Upper lobe of left lung (tissue), 6 donors: ENCODE results near the gene SPATA16. TPM values are rescaled to one million over a fixed set of nuclear protein-coding genes. Genes with fewer than 3 reads are reported as not detected.
"Not testable (repeated sequence)": the region's sequence is repeated elsewhere in the genome, so short reads cannot be mapped to it uniquely, and the experiment has no call there.

ENCODE experiments used
- ATAC-seq, 2 donors: fragments of 200-7000 bp; cut with Tn5 transposase; one replicate each; pipeline ENCODE4 v1.9.1; 2022; ENCODE audit warnings: mild to moderate bottlenecking in 2 of 2, moderate library complexity in 2 of 2; ENCODE audit not compliant: low FRiP score in 2 of 2
- DNase-seq, 2 donors: peaks; one replicate each; pipeline ENCODE4 v3.0.0-alpha.2; 2019 to 2020
- H3K27ac ChIP-seq, 4 donors: fragments of 200-600 bp; sonication (generic); one replicate each; pipeline ENCODE4 v1.5.1; 2016 to 2019
- H3K27me3 ChIP-seq, 4 donors: fragments of 200-600 bp; sonication (generic); one replicate each; pipeline ENCODE4 v1.5.1; 2017 to 2019
- H3K36me3 ChIP-seq, 4 donors: fragments of 200-600 bp; sonication (generic); one replicate each; pipeline ENCODE4 v1.5.1; 2016 to 2019
- H3K4me1 ChIP-seq, 4 donors: fragments of 200-600 bp; sonication (generic); one replicate each; pipeline ENCODE4 v1.5.1; 2018 to 2019
- H3K4me3 ChIP-seq, 4 donors: fragments of 200-600 bp; sonication (generic); one replicate each; pipeline ENCODE4 v1.5.1; 2017 to 2019; ENCODE audit warnings: mild to moderate bottlenecking in 2 of 4, moderate library complexity in 1 of 4
- H3K9me3 ChIP-seq, 4 donors: fragments of 200-600 bp; sonication (generic); one replicate each; pipeline ENCODE4 v1.5.1; 2018 to 2019
- CTCF ChIP-seq, 6 experiments: fragments of 450-650 bp in 4 of 6; fragments of 200-600 bp in 2 of 6; sonication (generic) in 2 of 6; IDR thresholded peaks; one replicate each; pipeline ENCODE4 v1.5.1; 2016 to 2019; ENCODE audit warnings: antibody characterized with exemption in 6 of 6
- EP300 ChIP-seq, 4 donors: sonication (generic); formaldehyde crosslinking; IDR thresholded peaks; one replicate each; pipeline ENCODE4 v1.5.1; 2017; ENCODE audit warnings: antibody characterized with exemption in 4 of 4, control low read depth in 2 of 4
- POLR2A ChIP-seq, 4 donors: fragments of 450-650 bp; IDR thresholded peaks; one replicate each; pipeline ENCODE4 v1.5.1; 2016 to 2017; ENCODE audit warnings: antibody characterized with exemption in 4 of 4, mild to moderate bottlenecking in 2 of 4
- POLR2AphosphoS5 ChIP-seq, 2 donors: sonication (generic); formaldehyde crosslinking; IDR thresholded peaks; one replicate each; pipeline ENCODE4 v1.5.1; 2017; ENCODE audit warnings: antibody characterized with exemption in 2 of 2
- WGBS, 2 donors: methylation state at CpG; one replicate each; pipeline ENCODE4 v1.1.5; 2017 to 2018; 5-methylcytosine and 5-hydroxymethylcytosine counted together
- total RNA-seq, 6 donors: library from RNA; depleted of rRNA in 4 of 6; stranded (reverse); fragments of >200 nt in 4 of 6; gene quantifications; one replicate each; pipeline versions ENCODE4 v1.1.0 to v1.2.1, GENCODE V29; 2016 to 2021
- donor health status: DM: no; HTN: no; CAD: no; lungs with moderate emphysema.
- donor health status: DM: no; HTN: yes; CAD: no; lungs with severe emphysema.

Gene SPATA16
- total RNA-seq, 6 donors from 2014 or later, result not detected

- H3K4me1 ChIP-seq, result no peaks in the 10 kb centered on the region
- 54 to 58% methylated on average over 2 of the region's 2 CpGs for WGBS, 2 donors
- H3K27ac ChIP-seq, result no peak overlapping the region
- ATAC-seq (no peak), DNase-seq (no peak)
- no peaks in the 10 kb centered on the region for H3K27me3 ChIP-seq
- no peak overlapping the region for H3K4me3 ChIP-seq
- no peaks in the 10 kb centered on the region for H3K9me3 ChIP-seq
- H3K36me3 ChIP-seq, result no peaks in the 10 kb centered on the region
- TF ChIP-seq POLR2AphosphoS5 (IDR thresholded peaks at IDR 0.05) (no peak), POLR2A (IDR thresholded peaks at IDR 0.05) (no peak), CTCF (IDR thresholded peaks at IDR 0.05) (no peak), EP300 (IDR thresholded peaks at IDR 0.05) (no peak)
Measured at GRCh38 chr3:172973799-172974198, 167.2 kb downstream of the SPATA16 start.

GRCh38 chr3:172972717-172973116 is 168.3 kb downstream of the SPATA16 start:
- TF ChIP-seq POLR2AphosphoS5 (IDR thresholded peaks at IDR 0.05), result no peak
- TF ChIP-seq CTCF (IDR thresholded peaks at IDR 0.05), result no peak
- no peak for TF ChIP-seq POLR2A (IDR thresholded peaks at IDR 0.05)
- TF ChIP-seq EP300 (IDR thresholded peaks at IDR 0.05), result no peak
- Histone ChIP-seq H3K27ac (no peak overlapping the region), H3K4me1 (no peaks in the 10 kb centered on the region), H3K27me3 (no peaks in the 10 kb centered on the region), H3K36me3 (no peaks in the 10 kb centered on the region), H3K9me3 (no peaks in the 10 kb centered on the region), H3K4me3 (no peak overlapping the region)
- DNase-seq (no peak), ATAC-seq (no peak)
- 80 to 85% methylated on average over 5 of the region's 5 CpGs for WGBS, 2 donors

- TF ChIP-seq POLR2A (IDR thresholded peaks at IDR 0.05) (no peak), CTCF (IDR thresholded peaks at IDR 0.05) (no peak), EP300 (IDR thresholded peaks at IDR 0.05) (no peak)
- ATAC-seq (no peak), DNase-seq (no peak)
- WGBS, 2 donors, result 71 to 73% methylated on average over 1 of the region's 1 CpG
- no peaks in the 10 kb centered on the region for H3K36me3 ChIP-seq
- no peaks in the 10 kb centered on the region for H3K27me3 ChIP-seq
- H3K4me1 ChIP-seq, result no peaks in the 10 kb centered on the region
- H3K4me3 ChIP-seq, result no peak overlapping the region
- no peak overlapping the region for H3K27ac ChIP-seq
- H3K9me3 ChIP-seq, result no peaks in the 10 kb centered on the region
Measured at GRCh38 chr3:172972067-172972466, 169.0 kb downstream of the SPATA16 start.

GRCh38 chr3:172968646-172969045 is 172.4 kb downstream of the SPATA16 start:
- Histone ChIP-seq H3K4me3 (no peak overlapping the region), H3K27me3 (no peaks in the 10 kb centered on the region), H3K4me1 (no peaks in the 10 kb centered on the region), H3K36me3 (no peaks in the 10 kb centered on the region), H3K27ac (no peak overlapping the region), H3K9me3 (no peaks in the 10 kb centered on the region)
- no peak for DNase-seq
- 67 to 72% methylated on average over 2 of the region's 2 CpGs for WGBS, 2 donors
- ATAC-seq, result no peak
- TF ChIP-seq CTCF (IDR thresholded peaks at IDR 0.05) (no peak), POLR2A (IDR thresholded peaks at IDR 0.05) (no peak), EP300 (IDR thresholded peaks at IDR 0.05) (no peak), POLR2AphosphoS5 (IDR thresholded peaks at IDR 0.05) (no peak)

GRCh38 chr3:172965256-172965655 is 175.8 kb downstream of the SPATA16 start:
- H3K27ac ChIP-seq, result no peak overlapping the region
- no peaks in the 10 kb centered on the region for H3K4me1 ChIP-seq
- TF ChIP-seq POLR2AphosphoS5 (IDR thresholded peaks at IDR 0.05), result no peak
- TF ChIP-seq EP300 (IDR thresholded peaks at IDR 0.05), result no peak
- TF ChIP-seq POLR2A (IDR thresholded peaks at IDR 0.05), result no peak
- TF ChIP-seq CTCF (IDR thresholded peaks at IDR 0.05), result no peak
- no peaks in the 10 kb centered on the region for H3K27me3 ChIP-seq
- H3K4me3 ChIP-seq, result no peak overlapping the region
- DNase-seq, result no peak
- 64 to 85% methylated on average over 2 of the region's 2 CpGs for WGBS, 2 donors
- H3K36me3 ChIP-seq, result no peaks in the 10 kb centered on the region
- no peaks in the 10 kb centered on the region for H3K9me3 ChIP-seq
- ATAC-seq, result no peak

GRCh38 chr3:172960626-172961182 is 180.3 kb downstream of the SPATA16 start:
- H3K27me3 ChIP-seq, H3K4me3 ChIP-seq, H3K9me3 ChIP-seq, H3K27ac ChIP-seq, DNase-seq, ATAC-seq, H3K4me1 ChIP-seq, H3K36me3 ChIP-seq: not testable (repeated sequence)
- 57 to 68% methylated on average over 3 of the region's 3 CpGs for WGBS, 2 donors
